AG09319 (cell line): ENCODE data around the gene NBPF3.

Experiments used
- DNase-seq: peaks from one replicate; pipeline ENCODE4 v3.0.0-alpha.2; 2010; ENCODE audit warnings: low read depth; ENCODE audit errors: extremely low read depth
- TF ChIP-seq, protein P1 (sequence below): IDR thresholded peaks from 2 replicates; pipeline ENCODE4 v1.5.1; 2011; ENCODE audit warnings: low read depth, mild to moderate bottlenecking, inconsistent platforms, low read length, moderate library complexity

NBPF3 gene

GRCh38 chr1:21497466-21498061 lies 57.6 kb downstream of the NBPF3 start:
- TF ChIP-seq, protein P1, sequence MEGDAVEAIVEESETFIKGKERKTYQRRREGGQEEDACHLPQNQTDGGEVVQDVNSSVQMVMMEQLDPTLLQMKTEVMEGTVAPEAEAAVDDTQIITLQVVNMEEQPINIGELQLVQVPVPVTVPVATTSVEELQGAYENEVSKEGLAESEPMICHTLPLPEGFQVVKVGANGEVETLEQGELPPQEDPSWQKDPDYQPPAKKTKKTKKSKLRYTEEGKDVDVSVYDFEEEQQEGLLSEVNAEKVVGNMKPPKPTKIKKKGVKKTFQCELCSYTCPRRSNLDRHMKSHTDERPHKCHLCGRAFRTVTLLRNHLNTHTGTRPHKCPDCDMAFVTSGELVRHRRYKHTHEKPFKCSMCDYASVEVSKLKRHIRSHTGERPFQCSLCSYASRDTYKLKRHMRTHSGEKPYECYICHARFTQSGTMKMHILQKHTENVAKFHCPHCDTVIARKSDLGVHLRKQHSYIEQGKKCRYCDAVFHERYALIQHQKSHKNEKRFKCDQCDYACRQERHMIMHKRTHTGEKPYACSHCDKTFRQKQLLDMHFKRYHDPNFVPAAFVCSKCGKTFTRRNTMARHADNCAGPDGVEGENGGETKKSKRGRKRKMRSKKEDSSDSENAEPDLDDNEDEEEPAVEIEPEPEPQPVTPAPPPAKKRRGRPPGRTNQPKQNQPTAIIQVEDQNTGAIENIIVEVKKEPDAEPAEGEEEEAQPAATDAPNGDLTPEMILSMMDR = no peak
- no peak for DNase-seq

DNA sequence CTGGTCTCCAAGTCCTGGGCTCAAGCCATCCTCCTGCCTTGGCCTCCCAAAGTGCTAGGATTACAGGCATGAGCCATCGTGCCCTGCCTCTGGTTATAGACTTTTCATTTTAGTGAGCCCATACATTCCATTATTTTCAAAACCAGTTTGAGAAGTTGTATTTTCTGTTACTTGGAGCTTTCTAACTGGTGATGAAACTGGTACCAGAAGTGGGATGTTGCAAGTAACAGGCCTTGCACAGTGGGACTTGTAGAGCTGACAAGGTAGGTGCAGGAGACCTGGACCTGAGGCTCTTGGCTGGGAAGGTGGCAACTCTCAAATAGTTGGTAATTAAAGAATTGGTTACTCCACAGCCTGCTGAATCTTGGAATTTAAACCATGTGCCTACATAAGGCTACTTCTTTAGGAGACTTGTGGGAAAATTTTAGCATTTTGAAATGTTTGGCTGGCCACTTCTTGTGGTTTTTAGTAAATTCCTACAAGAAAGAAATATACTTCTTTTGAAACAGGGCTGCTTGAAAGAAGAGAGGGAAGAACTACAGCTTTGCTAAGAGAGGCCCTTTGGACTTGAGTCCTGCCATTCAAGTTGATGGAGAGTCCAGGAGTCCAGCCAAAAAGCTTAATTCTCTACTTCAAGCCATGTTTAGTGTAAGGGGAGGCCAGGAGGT lies 59.5 kb downstream of the NBPF3 start:
- TF ChIP-seq, protein P1 = no peak
- DNase-seq = no peak

GRCh38 chr1:21503706-21504377 lies 63.9 kb downstream of the NBPF3 start:
- no peak for DNase-seq
- TF ChIP-seq, protein P1 = no peak

- no peak for DNase-seq
- TF ChIP-seq, protein P1 = no peak
Measured at GRCh38 chr1:21506804-21507203, 66.9 kb downstream of the NBPF3 start.

DNA sequence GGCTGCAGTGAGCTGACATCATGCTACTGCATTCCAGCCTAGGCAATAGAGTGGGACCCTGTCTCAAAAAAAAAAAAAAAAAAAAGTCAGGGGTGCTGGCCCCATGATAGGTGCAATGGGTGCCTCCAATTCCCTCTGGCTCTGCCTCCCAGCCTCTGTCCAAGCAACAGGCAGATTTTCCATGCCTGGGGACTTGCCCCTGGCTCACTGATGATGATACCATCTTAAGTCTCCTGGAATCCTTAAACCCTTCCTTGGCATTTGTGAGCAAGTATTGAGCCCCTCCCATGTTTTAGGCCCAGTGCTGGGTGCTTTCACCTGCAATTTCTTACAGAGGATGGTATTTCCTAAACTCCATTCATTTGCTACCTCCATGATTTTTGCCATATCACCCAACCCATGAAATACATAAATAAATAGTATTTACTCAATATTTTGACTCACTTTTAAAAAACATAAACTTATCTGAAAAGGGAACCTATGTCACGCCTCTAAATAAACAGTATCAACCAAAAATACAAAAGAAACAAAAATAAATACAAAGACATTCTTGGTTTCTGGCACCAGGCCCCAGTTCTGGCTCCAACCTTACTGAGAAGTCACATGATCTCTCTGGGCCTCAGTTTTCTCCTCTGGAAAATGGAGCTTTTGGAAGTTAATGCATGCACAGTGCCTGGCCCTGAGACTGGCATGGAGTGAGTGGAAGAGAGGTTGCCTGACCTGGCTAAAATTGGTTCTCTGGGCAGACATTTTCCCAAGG lies 67.8 kb downstream of the NBPF3 start:
- TF ChIP-seq, protein P1 = no peak
- DNase-seq = no peak

DNA sequence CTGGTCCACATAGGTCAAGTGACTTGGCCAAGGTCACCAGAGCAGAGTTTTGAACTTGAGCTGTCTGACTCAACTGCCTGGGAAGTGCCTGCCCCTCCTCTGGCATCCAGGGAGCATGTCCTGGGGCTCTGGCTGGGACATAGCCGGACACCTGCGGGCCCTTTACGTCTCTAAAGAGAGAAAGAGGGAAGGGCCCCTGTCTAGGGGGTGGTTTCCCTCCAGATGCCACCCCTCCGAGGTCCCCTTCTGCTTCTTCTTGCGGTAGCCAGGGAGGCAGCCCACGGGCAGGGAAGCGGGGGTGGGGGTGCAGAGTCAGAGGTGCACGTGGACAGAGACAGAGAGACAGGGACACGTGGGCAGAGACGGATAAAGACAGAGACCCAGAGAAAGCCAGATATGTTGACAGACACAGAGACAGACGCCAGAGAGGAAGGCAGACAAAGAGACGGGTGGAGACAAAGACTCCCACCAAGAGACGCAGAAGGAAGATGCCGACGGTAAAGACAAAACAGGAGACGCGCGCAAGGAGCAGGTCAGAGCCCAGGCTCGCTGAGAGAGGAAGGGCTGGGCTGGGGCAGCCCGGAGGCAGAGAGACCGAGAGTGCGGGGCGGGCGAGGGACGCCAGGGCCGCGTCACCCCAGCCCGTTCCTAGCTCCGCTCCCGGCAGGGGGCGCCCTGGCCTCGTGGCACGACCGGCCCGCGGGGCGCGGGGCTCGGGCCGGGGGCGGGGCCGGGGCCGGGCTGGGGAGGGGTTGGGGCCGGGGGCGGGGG lies 68.8 kb downstream of the NBPF3 start:
- DNase-seq = no peak

More for the DNA sequence above, 68.8 kb downstream of the NBPF3 start:
- TF ChIP-seq, protein P1 = peak; percentile 50
